ENCODE results near the gene SPATA32.

DNA sequence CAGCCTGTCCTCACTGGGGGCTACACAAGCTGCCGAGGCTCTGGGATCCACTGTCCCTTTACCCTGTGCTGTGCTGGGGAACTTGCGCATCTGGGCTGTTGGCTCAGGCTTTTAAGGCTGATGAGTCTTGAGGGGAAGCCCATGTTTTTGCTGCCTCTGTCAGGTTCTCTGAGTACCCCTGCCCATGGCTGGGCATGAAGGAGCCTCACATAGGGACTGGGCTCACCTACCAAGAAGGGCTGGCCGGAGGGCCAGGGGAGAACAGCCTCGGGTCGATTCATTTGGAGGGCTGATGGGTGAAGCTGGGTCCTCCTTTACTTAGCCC lies 25.6 kb downstream of the SPATA32 start:
- TF ChIP-seq POLR2AphosphoS5 (IDR thresholded peaks at IDR 0.05; ENCODE audit: borderline replicate concordance, low read depth, low read length) (no peak), EZH2 (IDR thresholded peaks at IDR 0.05) (no peak)

Data from SK-N-MC (cell line).